BJ (cell line): ENCODE measurements around the gene ARHGAP40. TPM values are rescaled to one million over a fixed set of nuclear protein-coding genes. Genes with fewer than 3 reads are reported as not detected.
"Not testable (repeated sequence)": the region's sequence is repeated elsewhere in the genome, so short reads cannot be mapped to it uniquely, and the experiment has no call there.

Experiments used
- CTCF ChIA-PET: fragments of 350-600 bp; formaldehyde crosslinking; extraction: SDS; loops from one replicate; lab custom pipeline; 2021; ENCODE audit warnings: antibody characterized with exemption, inconsistent platforms; lab: Yijun Ruan, JAX
- POLR2A ChIA-PET: fragments of 300-600 bp; sonication (Branson Sonifier 250); formaldehyde crosslinking; extraction: SDS; loops from one replicate; lab custom pipeline; 2021; ENCODE audit warnings: antibody characterized with exemption; lab: Charles Lee
- DNase-seq: peaks from one replicate; pipeline ENCODE4 v3.0.0-alpha.2; 2011; ENCODE audit warnings: low read depth
- H3K27me3 ChIP-seq: 2 replicates; pipeline ENCODE4 v1.6.0; 2011; ENCODE audit warnings: low read length; ENCODE audit not compliant: control insufficient read depth, insufficient read depth
- H3K36me3 ChIP-seq: 2 replicates; pipeline ENCODE4 v1.5.1; 2011; ENCODE audit warnings: low read length; ENCODE audit not compliant: control insufficient read depth, insufficient read depth
- H3K4me3 ChIP-seq: 2 replicates; pipeline ENCODE4 v1.5.1; 2011; ENCODE audit warnings: low read depth, mild to moderate bottlenecking, control low read depth, low read length
- CTCF ChIP-seq: IDR thresholded peaks from 2 replicates; pipeline ENCODE4 v1.5.1; 2011; ENCODE audit warnings: low read depth, mild to moderate bottlenecking, control low read depth, inconsistent platforms, low read length, moderate library complexity; ENCODE audit not compliant: insufficient read depth
- polyA plus RNA-seq: library from polyadenylated mRNA; depleted of rRNA; stranded (reverse); fragments of >200 nt; gene quantifications from 2 replicates; pipeline ENCODE4 v1.2.3, GENCODE V29; 2011

ARHGAP40 gene
- polyA plus RNA-seq, 1 experiment = not detected

- Histone ChIP-seq H3K4me3 (no peak overlapping the region), H3K36me3 (no peaks in the 10 kb centered on the region), H3K27me3 (peaks cover 2% of the 10 kb centered on the region)
- TF ChIP-seq CTCF = no peak
- POLR2A ChIA-PET = no interaction called here
- no peak for DNase-seq
- CTCF ChIA-PET = no interaction called here
Observed at GRCh38 chr20:38591474-38592410, 9.9 kb upstream of the ARHGAP40 start.

GRCh38 chr20:38592411-38592790 is 9.2 kb upstream of the ARHGAP40 start:
- POLR2A ChIA-PET, H3K36me3 ChIP-seq, DNase-seq, H3K4me3 ChIP-seq, CTCF ChIA-PET, H3K27me3 ChIP-seq: not testable (repeated sequence)

- POLR2A ChIA-PET, CTCF ChIA-PET, DNase-seq, H3K4me3 ChIP-seq, H3K36me3 ChIP-seq, H3K27me3 ChIP-seq: not testable (repeated sequence)
Observed at GRCh38 chr20:38594281-38594680, 7.3 kb upstream of the ARHGAP40 start.

GRCh38 chr20:38595886-38596285 is 5.7 kb upstream of the ARHGAP40 start:
- POLR2A ChIA-PET, H3K27me3 ChIP-seq, DNase-seq, H3K36me3 ChIP-seq, CTCF ChIA-PET, H3K4me3 ChIP-seq: not testable (repeated sequence)

GRCh38 chr20:38599410-38599882 is 2.2 kb upstream of the ARHGAP40 start:
- TF ChIP-seq CTCF = no peak

DNA sequence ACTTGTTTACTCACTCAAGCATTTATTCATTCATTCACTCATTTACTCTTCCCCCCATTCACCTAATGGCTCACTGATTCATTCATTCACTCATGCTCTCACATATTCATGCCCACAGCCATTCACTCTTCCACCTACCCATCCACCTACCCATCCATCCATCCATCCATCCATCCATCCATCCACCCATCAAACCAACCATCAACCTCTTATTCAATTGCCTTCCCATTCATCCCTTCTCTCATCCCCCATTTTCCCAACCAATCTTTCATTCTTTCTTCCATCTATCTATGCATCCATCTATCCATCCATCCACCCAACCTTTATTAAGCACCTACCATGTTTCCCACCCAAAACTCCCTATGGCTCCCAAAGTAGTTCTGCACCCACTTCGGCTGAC is 1.6 kb upstream of the ARHGAP40 start:
- Histone ChIP-seq H3K36me3 (no peaks in the 10 kb centered on the region), H3K27me3 (peaks cover 18% of the 10 kb centered on the region), H3K4me3 (no peak overlapping the region)
- CTCF ChIA-PET = no interaction called here
- DNase-seq = no peak
- POLR2A ChIA-PET = no interaction called here
- no peak for TF ChIP-seq CTCF

More at GRCh38 chr20:38599410-38599882, 2.2 kb upstream of the ARHGAP40 start:
- DNase-seq = no peak
- H3K4me3 ChIP-seq = no peak overlapping the region
- POLR2A ChIA-PET = no interaction called here
- CTCF ChIA-PET = no interaction called here
- peaks cover 18% of the 10 kb centered on the region for H3K27me3 ChIP-seq
- H3K36me3 ChIP-seq = no peaks in the 10 kb centered on the region
